K562 (cell line): ENCODE data around the gene VWA1. TPM values are rescaled to one million over a fixed set of nuclear protein-coding genes. Genes with fewer than 3 reads are reported as not detected.
A peak's percentile ranks its signal among the peaks of the same experiment; 100 is the strongest.

Experiments
- ARID4B ChIP-seq: sonication (generic); formaldehyde crosslinking; IDR thresholded peaks from 2 replicates; pipeline ENCODE4 v1.8.0; 2022; ENCODE audit warnings: mild to moderate bottlenecking, missing genetic modification reagents
- CHCHD3 ChIP-seq: fragments of 250-450 bp; sonication (Bioruptor Pico); IDR thresholded peaks from 2 replicates; pipeline ENCODE4 v2.1.2; 2022; ENCODE audit warnings: mild to moderate bottlenecking
- GTF2B ChIP-seq: IDR thresholded peaks from 2 replicates; pipeline ENCODE4 v1.6.1; 2011; ENCODE audit not compliant: insufficient read length; ENCODE audit errors: extremely low read depth
- HDAC2 ChIP-seq: fragments of 450-650 bp; IDR thresholded peaks from 2 replicates; pipeline ENCODE4 v1.6.1; 2016; ENCODE audit warnings: mild to moderate bottlenecking
- HDAC6 ChIP-seq: IDR thresholded peaks from 2 replicates; pipeline ENCODE4 v1.6.1; 2012; ENCODE audit warnings: low read depth, mild to moderate bottlenecking, control low read depth, inconsistent platforms, low read length, moderate library complexity
- ID3 ChIP-seq, 2 experiments: fragments of 250-450 bp in 1 of 2; fragments of 450-650 bp in 1 of 2; sonication (Bioruptor Pico) in 1 of 2; IDR thresholded peaks; 2 replicates each; pipeline versions ENCODE4 v1.6.1 to v1.8.0; 2016 to 2021; ENCODE audit warnings: mild to moderate bottlenecking in 2 of 2, moderate library complexity in 2 of 2, missing compliant biosample characterization in 1 of 2, missing genetic modification characterization in 1 of 2
- SAFB2 ChIP-seq: fragments of 200-400 bp; formaldehyde crosslinking; IDR thresholded peaks from 2 replicates; pipeline ENCODE4 v1.6.1; 2018; ENCODE audit warnings: borderline replicate concordance, low read length, low read depth, moderate library complexity; ENCODE audit not compliant: severe bottlenecking
- TBL1XR1 ChIP-seq, 2 experiments: IDR thresholded peaks; 2 replicates each; pipeline ENCODE4 v1.6.1; 2012; ENCODE audit warnings: improper control_type of control experiment in 2 of 2, low read length in 2 of 2, mild to moderate bottlenecking in 1 of 2
- TBP ChIP-seq: optimal IDR thresholded peaks from 2 replicates; pipeline ENCODE3; 2011; ENCODE audit warnings: low read depth, low read length, improper control_type of control experiment
- THRA ChIP-seq: fragments of 450-650 bp; IDR thresholded peaks from 2 replicates; pipeline ENCODE4 v1.6.1; 2017; ENCODE audit warnings: mild to moderate bottlenecking, moderate library complexity
- ZBTB26 ChIP-seq: fragments of 450-650 bp; formaldehyde crosslinking; IDR thresholded peaks from 2 replicates; pipeline ENCODE4 v1.4.0; 2022; ENCODE audit warnings: missing genetic modification characterization
- polyA plus RNA-seq, 8 experiments: library from polyadenylated mRNA; depleted of rRNA in 4 of 8; stranded (reverse) in 5 of 8; unstranded in 3 of 8; fragments of >200 nt; fragmentation: Nextera tagmentation in 2 of 8; fragmentation: Illumina TruSeq in 1 of 8; extraction: Ambion mirVana in 2 of 8; extraction: Trizol in 1 of 8; gene quantifications; 2 replicates each; pipeline versions ENCODE4 v1.2.1 to v1.2.3, GENCODE V29; 2011 to 2014; ENCODE audit warnings: inconsistent platforms in 1 of 8, missing spikeins in 1 of 8
- total RNA-seq, 7 experiments: library from RNA; depleted of rRNA in 6 of 7; stranded (reverse); fragments of >200 nt in 6 of 7; fragmentation: Illumina TruSeq in 2 of 7; extraction: Trizol in 2 of 7; gene quantifications; 2 replicates each; pipeline versions ENCODE4 v1.2.1 to v1.2.3, GENCODE V29; 2011 to 2021; ENCODE audit warnings: low replicate concordance in 1 of 7
- TF ChIP-seq, protein P1 (sequence below): sonication (generic); IDR thresholded peaks from 2 replicates; pipeline ENCODE4 v1.6.1; 2016
- TF ChIP-seq, protein P2 (sequence below): fragments of 150-350 bp; conservative IDR thresholded peaks from 2 replicates; pipeline ENCODE4 v1.6.1; 2014; ENCODE audit warnings: low read length

Gene VWA1
- total and polyA plus RNA-seq, 9 of the 15 experiments (the other 6 are each of a cell fraction or from before 2014, with no cell fraction given), result 0.01 to 6.4 (median 0.85) TPM

GRCh38 chr1:1399187-1399871 is 36.2 kb upstream of the VWA1 start, which contains the start of gene CCNL2 (continued):
- TF ChIP-seq ID3 (CRISPR knock-in tag; IDR thresholded peaks at IDR 0.05) (no peak), ID3 (tag; IDR thresholded peaks at IDR 0.05) (no peak; the same call in 1 of the 2 replicates), THRA (no peak), CHCHD3 (CRISPR knock-in tag) (no peak), HDAC2 (peak; percentile 91), GTF2B (no peak), ARID4B (CRISPR knock-in tag) (peak; percentile 77; the same call in 1 of the 2 replicates), ZBTB26 (CRISPR knock-in tag) (no peak), TBL1XR1 (IDR thresholded peaks at IDR 0.05; ENCODE audit: low read length in 2 of 2) (peak; percentile 36 to 56; a peak in 2 of 4 replicates), HDAC6 (no peak), TBP (peak; percentile 61), SAFB2 (no peak)
- TF ChIP-seq, protein P1, sequence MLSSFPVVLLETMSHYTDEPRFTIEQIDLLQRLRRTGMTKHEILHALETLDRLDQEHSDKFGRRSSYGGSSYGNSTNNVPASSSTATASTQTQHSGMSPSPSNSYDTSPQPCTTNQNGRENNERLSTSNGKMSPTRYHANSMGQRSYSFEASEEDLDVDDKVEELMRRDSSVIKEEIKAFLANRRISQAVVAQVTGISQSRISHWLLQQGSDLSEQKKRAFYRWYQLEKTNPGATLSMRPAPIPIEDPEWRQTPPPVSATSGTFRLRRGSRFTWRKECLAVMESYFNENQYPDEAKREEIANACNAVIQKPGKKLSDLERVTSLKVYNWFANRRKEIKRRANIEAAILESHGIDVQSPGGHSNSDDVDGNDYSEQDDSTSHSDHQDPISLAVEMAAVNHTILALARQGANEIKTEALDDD, result no peak
- TF ChIP-seq, protein P2, sequence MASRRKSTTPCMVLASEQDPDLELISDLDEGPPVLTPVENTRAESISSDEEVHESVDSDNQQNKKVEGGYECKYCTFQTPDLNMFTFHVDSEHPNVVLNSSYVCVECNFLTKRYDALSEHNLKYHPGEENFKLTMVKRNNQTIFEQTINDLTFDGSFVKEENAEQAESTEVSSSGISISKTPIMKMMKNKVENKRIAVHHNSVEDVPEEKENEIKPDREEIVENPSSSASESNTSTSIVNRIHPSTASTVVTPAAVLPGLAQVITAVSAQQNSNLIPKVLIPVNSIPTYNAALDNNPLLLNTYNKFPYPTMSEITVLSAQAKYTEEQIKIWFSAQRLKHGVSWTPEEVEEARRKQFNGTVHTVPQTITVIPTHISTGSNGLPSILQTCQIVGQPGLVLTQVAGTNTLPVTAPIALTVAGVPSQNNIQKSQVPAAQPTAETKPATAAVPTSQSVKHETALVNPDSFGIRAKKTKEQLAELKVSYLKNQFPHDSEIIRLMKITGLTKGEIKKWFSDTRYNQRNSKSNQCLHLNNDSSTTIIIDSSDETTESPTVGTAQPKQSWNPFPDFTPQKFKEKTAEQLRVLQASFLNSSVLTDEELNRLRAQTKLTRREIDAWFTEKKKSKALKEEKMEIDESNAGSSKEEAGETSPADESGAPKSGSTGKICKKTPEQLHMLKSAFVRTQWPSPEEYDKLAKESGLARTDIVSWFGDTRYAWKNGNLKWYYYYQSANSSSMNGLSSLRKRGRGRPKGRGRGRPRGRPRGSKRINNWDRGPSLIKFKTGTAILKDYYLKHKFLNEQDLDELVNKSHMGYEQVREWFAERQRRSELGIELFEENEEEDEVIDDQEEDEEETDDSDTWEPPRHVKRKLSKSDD, result no peak
